ENCODE data around the gene NMT1.

Gene NMT1

DNA sequence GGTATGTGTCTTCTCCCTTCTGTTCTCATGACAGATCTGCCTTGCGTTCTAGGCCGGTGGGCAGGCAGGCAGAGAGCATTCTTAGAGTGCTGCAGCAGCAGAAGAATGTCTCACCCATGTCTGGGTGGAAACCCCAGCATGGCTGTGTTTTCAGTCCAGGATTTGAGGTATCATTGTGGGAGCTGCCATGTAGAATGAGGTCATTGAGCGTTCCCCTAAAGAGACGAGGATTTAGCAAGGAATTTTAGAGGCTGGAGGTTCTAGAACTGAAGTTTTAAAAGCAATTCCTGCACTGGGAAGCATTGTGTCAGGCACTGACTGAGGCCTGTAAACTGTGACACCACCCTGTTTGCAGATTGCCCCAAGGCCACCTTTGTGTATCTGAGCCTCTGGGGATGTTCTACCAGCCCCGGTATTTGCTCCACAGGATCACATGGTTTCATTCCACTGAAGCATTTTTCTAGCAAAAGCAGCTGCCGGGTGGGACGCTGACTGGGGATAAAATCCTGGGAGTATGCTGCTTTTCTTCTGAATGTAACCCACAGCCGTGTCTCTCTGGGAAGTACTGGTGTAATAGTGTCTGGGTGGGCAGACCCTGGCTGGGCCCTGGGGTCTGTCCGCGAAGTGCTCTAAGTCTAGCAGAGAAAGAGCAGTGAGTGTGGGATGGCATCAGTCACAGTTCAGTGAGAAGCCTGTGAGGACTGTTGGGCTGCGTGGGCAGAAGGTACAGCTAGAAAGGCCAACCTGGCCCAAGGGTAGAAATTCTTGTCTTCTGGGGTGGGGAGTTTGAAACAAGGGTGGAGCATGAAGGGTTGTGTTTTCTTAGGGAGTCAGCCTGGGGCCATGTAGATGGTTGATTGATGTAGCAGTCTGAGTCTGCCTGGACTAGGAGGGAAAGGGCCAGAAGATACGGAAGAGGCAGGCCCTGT, 41.0 kb downstream of the NMT1 start:
- Histone ChIP-seq H3K9ac (ENCODE audit: low read length) (no peak overlapping the region), H3K36me3 (replicated peaks; ENCODE audit: insufficient read depth, low read length) (peaks cover 22% of the 10 kb centered on the region; the same call in 1 of the 2 replicates), H3K9me2 (replicated peaks; ENCODE audit: insufficient read depth, low read length) (no peaks in the 10 kb centered on the region), H2AFZ (ENCODE audit: low read length) (no peak overlapping the region), H3K9me3 (replicated peaks; ENCODE audit: insufficient read depth, low read length) (no peaks in the 10 kb centered on the region), H3F3A (ENCODE audit: insufficient read depth, low read length) (no peaks in the 10 kb centered on the region), H3K4me1 (ENCODE audit: low read length) (no peaks in the 10 kb centered on the region), H3K27ac (ENCODE audit: low read length) (no peak overlapping the region), H3K79me2 (ENCODE audit: low read length) (peaks cover 3% of the 10 kb centered on the region; the same call in 1 of the 2 replicates), H4K20me1 (ENCODE audit: insufficient read depth, low read length) (no peaks in the 10 kb centered on the region), H3K4me3 (ENCODE audit: low read length) (no peak overlapping the region), H3K4me2 (ENCODE audit: low read depth, low read length) (no peak overlapping the region), H3K27me3 (replicated peaks; ENCODE audit: insufficient read depth, low read length) (no peaks in the 10 kb centered on the region)
- DNase-seq, result no peak
- TF ChIP-seq CTCF (IDR thresholded peaks at IDR 0.05; ENCODE audit: low read length), result no peak
- no peak for TF ChIP-seq EZH2 (optimal IDR thresholded peaks at IDR 0.05; ENCODE audit: low read depth, low read length)
- TF ChIP-seq EZH2phosphoT487 (IDR thresholded peaks at IDR 0.05; ENCODE audit: low read length), result no peak

DNA sequence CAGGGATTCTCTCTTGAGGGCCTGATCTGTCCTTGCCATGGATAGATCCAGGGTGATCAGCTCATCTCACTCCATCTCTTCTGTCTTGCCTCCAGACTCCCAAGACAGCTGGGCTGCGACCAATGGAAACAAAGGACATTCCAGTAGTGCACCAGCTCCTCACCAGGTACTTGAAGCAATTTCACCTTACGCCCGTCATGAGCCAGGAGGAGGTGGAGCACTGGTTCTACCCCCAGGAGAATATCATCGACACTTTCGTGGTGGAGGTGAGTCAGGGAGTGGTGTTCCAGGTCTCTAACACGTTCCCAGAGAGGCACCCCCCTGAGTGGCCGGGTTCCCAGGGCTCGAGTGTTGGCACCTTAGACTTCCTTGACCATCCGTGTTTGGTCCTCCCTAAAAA, 41.7 kb downstream of the NMT1 start:
- H4K20me1 ChIP-seq (ENCODE audit: insufficient read depth, low read length), result no peaks in the 10 kb centered on the region
- no peaks in the 10 kb centered on the region for H3K9me2 ChIP-seq (replicated peaks; ENCODE audit: insufficient read depth, low read length)
- no peak overlapping the region for H3K27ac ChIP-seq (ENCODE audit: low read length)
- H3K79me2 ChIP-seq (ENCODE audit: low read length), result peaks cover 3% of the 10 kb centered on the region; the same call in 1 of the 2 replicates
- no peak overlapping the region for H3K4me2 ChIP-seq (ENCODE audit: low read depth, low read length)
- H3F3A ChIP-seq (ENCODE audit: insufficient read depth, low read length), result no peaks in the 10 kb centered on the region
- TF ChIP-seq CTCF (IDR thresholded peaks at IDR 0.05; ENCODE audit: low read length), result no peak
- TF ChIP-seq EZH2phosphoT487 (IDR thresholded peaks at IDR 0.05; ENCODE audit: low read length), result no peak
- TF ChIP-seq EZH2 (optimal IDR thresholded peaks at IDR 0.05; ENCODE audit: low read depth, low read length), result no peak
- H3K36me3 ChIP-seq (replicated peaks; ENCODE audit: insufficient read depth, low read length), result peaks cover 21% of the 10 kb centered on the region; the same call in 1 of the 2 replicates
- H3K27me3 ChIP-seq (replicated peaks; ENCODE audit: insufficient read depth, low read length), result no peaks in the 10 kb centered on the region
- no peaks in the 10 kb centered on the region for H3K9me3 ChIP-seq (replicated peaks; ENCODE audit: insufficient read depth, low read length)
- H3K4me3 ChIP-seq (ENCODE audit: low read length), result no peak overlapping the region
- no peak for DNase-seq
- H2AFZ ChIP-seq (ENCODE audit: low read length), result no peak overlapping the region
- H3K4me1 ChIP-seq (ENCODE audit: low read length), result no peaks in the 10 kb centered on the region
- no peak overlapping the region for H3K9ac ChIP-seq (ENCODE audit: low read length)

DNA sequence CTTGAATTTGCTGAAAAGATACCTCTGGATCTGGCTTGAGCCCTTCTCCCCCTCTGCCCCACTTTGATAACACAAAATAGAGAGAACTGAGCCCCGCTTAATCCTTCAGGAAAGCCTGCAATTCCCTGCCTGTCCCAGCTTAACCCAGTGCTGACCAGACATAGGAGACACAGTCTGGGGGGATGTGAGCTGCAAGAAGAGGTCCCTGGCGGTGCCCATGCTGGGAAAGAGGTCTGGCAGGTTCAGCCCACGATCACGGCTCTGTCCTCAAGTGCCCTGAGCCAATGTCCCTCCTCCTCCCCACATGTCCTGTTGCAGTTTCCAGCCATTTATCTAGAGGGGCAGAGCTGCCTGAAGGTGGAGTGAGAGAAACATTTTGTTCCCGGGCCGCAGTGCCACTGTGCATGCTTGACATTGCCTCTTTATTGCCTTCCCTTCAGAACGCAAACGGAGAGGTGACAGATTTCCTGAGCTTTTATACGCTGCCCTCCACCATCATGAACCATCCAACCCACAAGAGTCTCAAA, 42.2 kb downstream of the NMT1 start:
- Histone ChIP-seq H2AFZ (ENCODE audit: low read length) (no peak overlapping the region), H3K9ac (ENCODE audit: low read length) (no peak overlapping the region), H3K4me1 (ENCODE audit: low read length) (no peaks in the 10 kb centered on the region), H3K27me3 (replicated peaks; ENCODE audit: insufficient read depth, low read length) (no peaks in the 10 kb centered on the region), H3K9me2 (replicated peaks; ENCODE audit: insufficient read depth, low read length) (no peaks in the 10 kb centered on the region), H3K27ac (ENCODE audit: low read length) (no peak overlapping the region), H4K20me1 (ENCODE audit: insufficient read depth, low read length) (no peaks in the 10 kb centered on the region), H3K9me3 (replicated peaks; ENCODE audit: insufficient read depth, low read length) (no peaks in the 10 kb centered on the region), H3K36me3 (replicated peaks; ENCODE audit: insufficient read depth, low read length) (peaks cover 17% of the 10 kb centered on the region; the same call in 1 of the 2 replicates), H3K79me2 (ENCODE audit: low read length) (peaks cover 3% of the 10 kb centered on the region; the same call in 1 of the 2 replicates), H3K4me3 (ENCODE audit: low read length) (no peak overlapping the region), H3K4me2 (ENCODE audit: low read depth, low read length) (no peak overlapping the region), H3F3A (ENCODE audit: insufficient read depth, low read length) (no peaks in the 10 kb centered on the region)
- DNase-seq, result no peak
- TF ChIP-seq EZH2phosphoT487 (IDR thresholded peaks at IDR 0.05; ENCODE audit: low read length), result no peak
- TF ChIP-seq CTCF (IDR thresholded peaks at IDR 0.05; ENCODE audit: low read length), result no peak
- no peak for TF ChIP-seq EZH2 (optimal IDR thresholded peaks at IDR 0.05; ENCODE audit: low read depth, low read length)

Data from MM.1S (cell line).